ENCODE measurements around the gene SYT2. TPM values are rescaled to one million over a fixed set of nuclear protein-coding genes. Genes with fewer than 3 reads are reported as not detected.

Gene SYT2
- total RNA-seq, 1 donor: not detected

- no peak overlapping the region for H3K4me3 ChIP-seq (ENCODE audit: low read depth, low read length)
- no peak for TF ChIP-seq CTCF (IDR thresholded peaks at IDR 0.05; ENCODE audit: insufficient read depth, low read length)
- no peak for DNase-seq (ENCODE audit: low read depth)
Measured at GRCh38 chr1:202680586-202681352, 29.5 kb downstream of the SYT2 start.

- no peak for TF ChIP-seq CTCF (IDR thresholded peaks at IDR 0.05; ENCODE audit: insufficient read depth, low read length)
- no peak for DNase-seq (ENCODE audit: low read depth)
- no peak overlapping the region for H3K4me3 ChIP-seq (ENCODE audit: low read depth, low read length)
Measured at GRCh38 chr1:202679406-202680177, 30.7 kb downstream of the SYT2 start.

GRCh38 chr1:202677433-202677832, 32.8 kb downstream of the SYT2 start:
- TF ChIP-seq CTCF (IDR thresholded peaks at IDR 0.05; ENCODE audit: insufficient read depth, low read length): no peak
- no peak overlapping the region for H3K4me3 ChIP-seq (ENCODE audit: low read depth, low read length)
- DNase-seq (ENCODE audit: low read depth): no peak

- TF ChIP-seq CTCF (IDR thresholded peaks at IDR 0.05; ENCODE audit: insufficient read depth, low read length): no peak
- no peak for DNase-seq (ENCODE audit: low read depth)
- H3K4me3 ChIP-seq (ENCODE audit: low read depth, low read length): no peak overlapping the region
Measured at GRCh38 chr1:202673531-202673930, 36.7 kb downstream of the SYT2 start.

- DNase-seq (ENCODE audit: low read depth): peak; percentile 20
- no peak overlapping the region for H3K4me3 ChIP-seq (ENCODE audit: low read depth, low read length)
- no peak for TF ChIP-seq CTCF (IDR thresholded peaks at IDR 0.05; ENCODE audit: insufficient read depth, low read length)
Measured at GRCh38 chr1:202671399-202671798, 38.9 kb downstream of the SYT2 start.

GRCh38 chr1:202665417-202665816, 44.8 kb downstream of the SYT2 start:
- no peak overlapping the region for H3K4me3 ChIP-seq (ENCODE audit: low read depth, low read length)
- no peak for DNase-seq (ENCODE audit: low read depth)
- no peak for TF ChIP-seq CTCF (IDR thresholded peaks at IDR 0.05; ENCODE audit: insufficient read depth, low read length)
